ENCODE data around the gene POC1B. TPM values are rescaled to one million over a fixed set of nuclear protein-coding genes. Genes with fewer than 3 reads are reported as not detected.

The POC1B gene
- total and polyA plus RNA-seq, 10 donors = 10.5 to 47.3 (median 30.4) TPM

GRCh38 chr12:89405626-89406345 is 120.1 kb downstream of the POC1B start:
- Histone ChIP-seq H3K27me3 (replicated peaks in 1 of 7) (no peaks in the 10 kb centered on the region), H3K4me3 (no peak overlapping the region), H3K9me3 (no peaks in the 10 kb centered on the region), H3K4me1 (no peaks in the 10 kb centered on the region), H3K36me3 (no peaks in the 10 kb centered on the region), H3K27ac (no peak overlapping the region)
- 88 to 94% (median 92%) methylated on average over 4 of the region's 4 CpGs for WGBS, 5 donors
- intact Hi-C loops (cut with DNase I; ENCODE audit: low total_unique reads) = no loop called here
- no peak for TF ChIP-seq POLR2AphosphoS5 (IDR thresholded peaks at IDR 0.05)
- TF ChIP-seq, protein P1, sequence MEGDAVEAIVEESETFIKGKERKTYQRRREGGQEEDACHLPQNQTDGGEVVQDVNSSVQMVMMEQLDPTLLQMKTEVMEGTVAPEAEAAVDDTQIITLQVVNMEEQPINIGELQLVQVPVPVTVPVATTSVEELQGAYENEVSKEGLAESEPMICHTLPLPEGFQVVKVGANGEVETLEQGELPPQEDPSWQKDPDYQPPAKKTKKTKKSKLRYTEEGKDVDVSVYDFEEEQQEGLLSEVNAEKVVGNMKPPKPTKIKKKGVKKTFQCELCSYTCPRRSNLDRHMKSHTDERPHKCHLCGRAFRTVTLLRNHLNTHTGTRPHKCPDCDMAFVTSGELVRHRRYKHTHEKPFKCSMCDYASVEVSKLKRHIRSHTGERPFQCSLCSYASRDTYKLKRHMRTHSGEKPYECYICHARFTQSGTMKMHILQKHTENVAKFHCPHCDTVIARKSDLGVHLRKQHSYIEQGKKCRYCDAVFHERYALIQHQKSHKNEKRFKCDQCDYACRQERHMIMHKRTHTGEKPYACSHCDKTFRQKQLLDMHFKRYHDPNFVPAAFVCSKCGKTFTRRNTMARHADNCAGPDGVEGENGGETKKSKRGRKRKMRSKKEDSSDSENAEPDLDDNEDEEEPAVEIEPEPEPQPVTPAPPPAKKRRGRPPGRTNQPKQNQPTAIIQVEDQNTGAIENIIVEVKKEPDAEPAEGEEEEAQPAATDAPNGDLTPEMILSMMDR (IDR thresholded peaks at IDR 0.05 in 8 of 11, conservative IDR thresholded peaks at IDR 0.05 in 3 of 11) = no peak
- no peak for TF ChIP-seq POLR2A (IDR thresholded peaks at IDR 0.05)
- DNase-seq = no peak

DNA sequence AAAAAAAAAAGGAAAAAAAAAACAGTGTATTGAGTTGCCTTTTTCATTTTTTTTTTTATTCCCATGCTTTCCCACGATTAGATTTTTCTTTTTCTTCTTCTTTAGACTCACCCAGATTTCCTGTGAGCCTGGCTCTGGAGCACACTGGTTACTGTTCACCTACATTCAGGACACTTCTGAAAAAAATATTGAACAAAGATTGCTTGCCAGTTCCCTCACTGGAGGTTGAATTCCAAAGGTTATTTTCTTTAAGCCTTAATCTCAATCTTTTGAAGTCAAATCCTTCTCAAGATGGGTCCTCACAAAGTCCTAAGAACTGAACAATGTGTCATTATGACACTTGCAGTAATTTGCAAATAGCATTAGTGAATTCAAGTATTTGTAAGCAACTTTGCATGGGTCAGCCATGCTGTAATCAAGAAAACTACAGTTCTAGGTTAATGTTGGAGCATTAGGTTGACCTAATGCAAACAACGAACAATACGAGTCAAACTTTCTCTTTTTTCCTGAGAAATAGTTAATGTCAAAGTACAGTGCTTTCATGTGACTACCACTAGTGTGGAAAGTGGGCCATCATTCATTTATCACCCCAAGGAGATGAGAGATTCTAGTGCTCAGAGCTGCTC is 124.3 kb downstream of the POC1B start:
- intact Hi-C loops (cut with DNase I; ENCODE audit: low total_unique reads) = no loop called here
- Histone ChIP-seq H3K36me3 (no peaks in the 10 kb centered on the region), H3K9me3 (no peaks in the 10 kb centered on the region), H3K4me1 (peaks cover 0 to 18% (median 9%) of the 10 kb centered on the region in 6 donors), H3K27ac (no peak overlapping the region), H3K4me3 (no peak overlapping the region), H3K27me3 (replicated peaks in 1 of 7) (no peaks in the 10 kb centered on the region)
- DNase-seq = no peak
- TF ChIP-seq, protein P1 (IDR thresholded peaks at IDR 0.05 in 8 of 11, conservative IDR thresholded peaks at IDR 0.05 in 3 of 11) = no peak
- TF ChIP-seq POLR2AphosphoS5 (IDR thresholded peaks at IDR 0.05) (no peak), POLR2A (IDR thresholded peaks at IDR 0.05) (no peak)
- 85 to 97% (median 92%) methylated on average over 3 of the region's 3 CpGs for WGBS, 5 donors

- Histone ChIP-seq H3K27ac (no peak overlapping the region), H3K4me1 (peaks cover 0 to 18% (median 9%) of the 10 kb centered on the region in 6 donors), H3K36me3 (no peaks in the 10 kb centered on the region), H3K4me3 (no peak overlapping the region), H3K27me3 (replicated peaks in 1 of 7) (no peaks in the 10 kb centered on the region), H3K9me3 (no peaks in the 10 kb centered on the region)
- no peak for DNase-seq
- intact Hi-C loops (cut with DNase I; ENCODE audit: low total_unique reads) = no loop called here
- 93 to 99% (median 96%) methylated on average over 6 of the region's 6 CpGs for WGBS, 5 donors
- TF ChIP-seq POLR2A (IDR thresholded peaks at IDR 0.05) = no peak
- no peak for TF ChIP-seq POLR2AphosphoS5 (IDR thresholded peaks at IDR 0.05)
- TF ChIP-seq, protein P1 (IDR thresholded peaks at IDR 0.05 in 8 of 11, conservative IDR thresholded peaks at IDR 0.05 in 3 of 11) = no peak
These were observed 125.4 kb downstream of the POC1B start for GRCh38 chr12:89400415-89400814.

GRCh38 chr12:89395712-89396111 is 130.1 kb downstream of the POC1B start:
- no peaks in the 10 kb centered on the region for H3K36me3 ChIP-seq
- intact Hi-C loops (cut with DNase I; ENCODE audit: low total_unique reads) = no loop called here
- DNase-seq = no peak
- TF ChIP-seq POLR2AphosphoS5 (IDR thresholded peaks at IDR 0.05) (no peak), POLR2A (IDR thresholded peaks at IDR 0.05) (no peak)
- TF ChIP-seq, protein P1 (IDR thresholded peaks at IDR 0.05 in 8 of 11, conservative IDR thresholded peaks at IDR 0.05 in 3 of 11) = no peak
- H3K4me1 ChIP-seq = peaks cover 0 to 51% (median 24%) of the 10 kb centered on the region in 6 donors
- WGBS, 5 donors = 86 to 96% (median 94%) methylated on average over 4 of the region's 4 CpGs
- no peak overlapping the region for H3K27ac ChIP-seq
- no peaks in the 10 kb centered on the region for H3K9me3 ChIP-seq
- no peak overlapping the region for H3K4me3 ChIP-seq
- no peaks in the 10 kb centered on the region for H3K27me3 ChIP-seq (replicated peaks in 1 of 7)
